OCI-LY7 (cell line): ENCODE results near the gene DNAAF8. TPM values are rescaled to one million over a fixed set of nuclear protein-coding genes. Genes with fewer than 3 reads are reported as not detected.

Experiments
- BruUV-seq: library from RNA; stranded (reverse); fragments of 400-500 nt; replicated peaks from 2 replicates; lab custom pipeline; 2021; lab: Mats Ljungman, UMichigan
- CTCF ChIA-PET: fragments of 300-600 bp; sonication (Branson Sonifier 250); formaldehyde crosslinking; loops from one replicate; lab custom pipeline; 2022; ENCODE audit warnings: antibody characterized with exemption; ENCODE audit not compliant: unreplicated experiment; lab: Charles Lee
- POLR2A ChIA-PET: fragments of 300-600 bp; sonication (Branson Sonifier 250); formaldehyde crosslinking; loops from one replicate; lab custom pipeline; 2022; ENCODE audit warnings: antibody characterized with exemption; lab: Charles Lee
- DNase-seq: peaks from one replicate; pipeline ENCODE4 v3.0.0-alpha.2; 2015; ENCODE audit warnings: low spot score
- H2AFZ ChIP-seq: fragments of 200-600 bp; sonication (generic), shearing (Covaris generic); 2 replicates; pipeline ENCODE4 v1.6.1; 2014; ENCODE audit warnings: mild to moderate bottlenecking, antibody characterized with exemption, low read length, moderate library complexity
- H3K27ac ChIP-seq: fragments of 200-600 bp; sonication (generic); 2 replicates; pipeline ENCODE4 v1.5.1; 2014; ENCODE audit warnings: mixed run types, low read depth, mild to moderate bottlenecking, moderate library complexity, low read length, inconsistent platforms; ENCODE audit not compliant: poor library complexity, severe bottlenecking
- H3K36me3 ChIP-seq: fragments of 200-600 bp; sonication (generic); 2 replicates; pipeline ENCODE4 v1.6.1; 2014; ENCODE audit warnings: mild to moderate bottlenecking, antibody characterized with exemption, low read length, moderate library complexity, mixed read lengths; ENCODE audit not compliant: insufficient read depth
- H3K4me1 ChIP-seq: fragments of 200-600 bp; sonication (generic); 2 replicates; pipeline ENCODE4 v1.5.1; 2014; ENCODE audit warnings: mild to moderate bottlenecking, low read length; ENCODE audit not compliant: insufficient read depth, poor library complexity, severe bottlenecking
- H3K4me2 ChIP-seq: fragments of 200-600 bp; sonication (generic); 2 replicates; pipeline ENCODE4 v1.6.1; 2014; ENCODE audit warnings: mild to moderate bottlenecking, low read length
- H3K4me3 ChIP-seq: fragments of 200-600 bp; sonication (generic); 2 replicates; pipeline ENCODE4 v1.5.1; 2014; ENCODE audit warnings: mild to moderate bottlenecking, low read depth, low read length; ENCODE audit not compliant: poor library complexity, severe bottlenecking
- H3K79me2 ChIP-seq: fragments of 200-600 bp; sonication (generic); 2 replicates; pipeline ENCODE4 v1.6.1; 2016; ENCODE audit warnings: low read depth, mild to moderate bottlenecking, low read length, moderate library complexity, mixed read lengths; ENCODE audit not compliant: insufficient read depth
- H3K9me2 ChIP-seq: fragments of 200-600 bp; sonication (generic); 2 replicates; pipeline ENCODE4 v1.6.1; 2016; ENCODE audit warnings: mild to moderate bottlenecking, low read length, mixed read lengths; ENCODE audit not compliant: insufficient read depth
- H3K9me3 ChIP-seq: fragments of 200-600 bp; sonication (generic); 2 replicates; pipeline ENCODE4 v1.6.1; 2014; ENCODE audit warnings: mild to moderate bottlenecking, mixed run types, low read length, mixed read lengths
- H4K20me1 ChIP-seq: fragments of 200-600 bp; sonication (generic); 2 replicates; pipeline ENCODE4 v1.6.1; 2014; ENCODE audit warnings: mild to moderate bottlenecking, antibody characterized with exemption, low read length, moderate library complexity, mixed read lengths; ENCODE audit not compliant: insufficient read depth
- EZH2phosphoT487 ChIP-seq: fragments of 200-600 bp; sonication (generic); IDR thresholded peaks from 2 replicates; pipeline ENCODE4 v1.6.1; 2018; ENCODE audit warnings: low read depth, borderline replicate concordance, mild to moderate bottlenecking, mixed run types, antibody characterized with exemption, low read length, moderate library complexity, mixed read lengths
- intact Hi-C: fragments of 100-400 bp; cut with micrococcal nuclease; formaldehyde crosslinking; loops from one replicate; pipeline ENCODE4 v1.10.0; 2022; ENCODE audit not compliant: unreplicated experiment
- total RNA-seq, 2 experiments: library from RNA; depleted of rRNA in 1 of 2; stranded (reverse); fragments of >200 nt in 1 of 2; shearing (Covaris generic) in 1 of 2; gene quantifications; 2 replicates each; pipeline ENCODE4 v1.2.3, GENCODE V29; 2014 to 2022
- TF ChIP-seq, protein P1 (sequence below): fragments of 200-600 bp; sonication (generic); conservative IDR thresholded peaks from 2 replicates; pipeline ENCODE4 v1.5.1; 2014; ENCODE audit warnings: mild to moderate bottlenecking, antibody characterized with exemption, low read length, moderate library complexity, mixed read lengths

Gene DNAAF8
- total RNA-seq, 2 experiments from 2014 or later = 0.38 to 1.1 TPM

DNA sequence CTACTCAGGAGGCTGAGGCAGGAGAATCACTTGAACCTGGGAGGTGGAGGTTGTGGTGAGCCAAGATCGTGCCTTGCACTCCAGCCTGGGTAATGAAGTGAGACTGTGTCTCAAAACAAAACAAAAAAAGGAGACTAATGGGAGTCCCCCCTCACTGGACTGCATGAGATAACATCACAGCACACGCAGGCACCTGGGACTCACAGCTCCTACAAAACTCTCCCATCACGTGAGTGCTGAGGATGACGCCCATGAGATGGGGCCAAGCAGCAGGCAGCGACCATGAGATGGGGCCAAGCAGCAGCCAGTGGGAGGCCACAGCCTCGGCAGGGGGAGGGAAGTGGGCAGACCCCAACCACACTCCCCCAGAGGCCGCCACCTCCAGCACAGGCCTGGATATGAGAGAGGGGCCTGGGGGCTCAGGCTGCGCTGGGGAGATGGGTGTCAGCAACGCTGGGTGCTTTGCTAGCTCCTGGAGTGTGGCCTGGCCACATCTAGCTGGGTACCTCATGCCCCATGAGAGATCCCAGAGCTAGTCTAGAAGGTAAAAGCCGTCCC, 15.4 kb downstream of the DNAAF8 start:
- Histone ChIP-seq H3K36me3 (peaks cover 28% of the 10 kb centered on the region), H4K20me1 (no peaks in the 10 kb centered on the region), H3K4me1 (peaks cover 15% of the 10 kb centered on the region), H3K4me2 (no peak overlapping the region), H3K27ac (no peak overlapping the region), H3K9me2 (no peaks in the 10 kb centered on the region), H3K9me3 (no peaks in the 10 kb centered on the region), H3K4me3 (no peak overlapping the region), H3K79me2 (no peaks in the 10 kb centered on the region), H2AFZ (no peak overlapping the region)
- no TSS peak for BruUV-seq
- TF ChIP-seq, protein P1, sequence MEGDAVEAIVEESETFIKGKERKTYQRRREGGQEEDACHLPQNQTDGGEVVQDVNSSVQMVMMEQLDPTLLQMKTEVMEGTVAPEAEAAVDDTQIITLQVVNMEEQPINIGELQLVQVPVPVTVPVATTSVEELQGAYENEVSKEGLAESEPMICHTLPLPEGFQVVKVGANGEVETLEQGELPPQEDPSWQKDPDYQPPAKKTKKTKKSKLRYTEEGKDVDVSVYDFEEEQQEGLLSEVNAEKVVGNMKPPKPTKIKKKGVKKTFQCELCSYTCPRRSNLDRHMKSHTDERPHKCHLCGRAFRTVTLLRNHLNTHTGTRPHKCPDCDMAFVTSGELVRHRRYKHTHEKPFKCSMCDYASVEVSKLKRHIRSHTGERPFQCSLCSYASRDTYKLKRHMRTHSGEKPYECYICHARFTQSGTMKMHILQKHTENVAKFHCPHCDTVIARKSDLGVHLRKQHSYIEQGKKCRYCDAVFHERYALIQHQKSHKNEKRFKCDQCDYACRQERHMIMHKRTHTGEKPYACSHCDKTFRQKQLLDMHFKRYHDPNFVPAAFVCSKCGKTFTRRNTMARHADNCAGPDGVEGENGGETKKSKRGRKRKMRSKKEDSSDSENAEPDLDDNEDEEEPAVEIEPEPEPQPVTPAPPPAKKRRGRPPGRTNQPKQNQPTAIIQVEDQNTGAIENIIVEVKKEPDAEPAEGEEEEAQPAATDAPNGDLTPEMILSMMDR = no peak
- TF ChIP-seq EZH2phosphoT487 = no peak
- intact Hi-C loops = no loop called here
- DNase-seq = no peak
- POLR2A ChIA-PET = no interaction called here
- CTCF ChIA-PET = no interaction called here

GRCh38 chr16:4750896-4751295, 16.6 kb downstream of the DNAAF8 start:
- POLR2A ChIA-PET = no interaction called here
- Histone ChIP-seq H3K36me3 (peaks cover 38% of the 10 kb centered on the region), H3K79me2 (no peaks in the 10 kb centered on the region), H3K4me2 (no peak overlapping the region), H3K9me3 (no peaks in the 10 kb centered on the region), H3K4me3 (no peak overlapping the region), H3K4me1 (peaks cover 15% of the 10 kb centered on the region), H4K20me1 (no peaks in the 10 kb centered on the region), H3K9me2 (no peaks in the 10 kb centered on the region), H2AFZ (no peak overlapping the region), H3K27ac (no peak overlapping the region)
- TF ChIP-seq EZH2phosphoT487 = no peak
- DNase-seq = no peak
- intact Hi-C loops = no loop called here
- no TSS peak for BruUV-seq
- CTCF ChIA-PET = no interaction called here

DNA sequence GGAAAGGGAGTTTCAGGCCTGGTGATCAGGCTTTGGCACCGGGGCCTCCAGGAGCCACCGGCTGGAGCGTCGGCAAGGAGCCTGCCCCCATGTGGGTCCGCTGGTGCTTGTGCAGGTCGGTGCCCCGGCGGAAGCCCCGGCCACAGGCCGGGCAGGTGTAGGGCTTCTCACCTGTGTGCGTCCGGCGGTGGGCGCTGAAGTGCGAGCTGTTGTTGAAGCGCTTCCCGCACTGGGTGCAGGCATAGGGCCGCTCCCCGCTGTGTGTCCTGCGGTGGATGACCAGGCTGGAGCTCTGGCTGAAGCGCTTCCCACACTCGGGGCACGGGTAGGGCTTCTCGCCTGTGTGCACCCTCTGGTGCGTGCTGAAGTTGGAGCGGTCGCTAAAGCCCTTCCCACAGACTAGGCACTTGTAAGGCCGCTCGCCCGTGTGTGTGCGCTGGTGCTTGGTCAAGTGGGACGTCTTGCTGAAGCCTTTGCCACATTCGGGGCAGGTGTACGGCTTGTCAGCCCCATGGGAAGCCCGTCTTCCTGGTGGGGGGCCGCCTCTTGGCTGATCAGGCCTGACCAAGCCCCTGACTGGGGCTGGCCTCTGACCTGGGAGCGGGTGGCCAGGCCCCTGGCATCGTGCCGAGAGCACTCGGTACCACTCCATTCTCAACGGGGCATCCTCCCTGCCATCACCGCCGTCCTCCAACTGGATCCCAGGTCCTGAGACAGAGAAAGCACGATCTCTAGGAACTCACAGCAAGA, 18.2 kb downstream of the DNAAF8 start:
- Histone ChIP-seq H3K36me3 (peaks cover 51% of the 10 kb centered on the region), H3K9me2 (no peaks in the 10 kb centered on the region), H3K9me3 (no peaks in the 10 kb centered on the region), H2AFZ (no peak overlapping the region), H3K4me1 (peaks cover 9% of the 10 kb centered on the region), H4K20me1 (no peaks in the 10 kb centered on the region), H3K79me2 (no peaks in the 10 kb centered on the region), H3K4me3 (no peak overlapping the region), H3K27ac (no peak overlapping the region), H3K4me2 (no peak overlapping the region)
- POLR2A ChIA-PET = no interaction called here
- CTCF ChIA-PET = no interaction called here
- BruUV-seq = no TSS peak
- TF ChIP-seq, protein P1 = no peak
- no peak for TF ChIP-seq EZH2phosphoT487
- no peak for DNase-seq
- intact Hi-C loops = no loop called here
